Pericardium fibroblast (primary cell): ENCODE results near the gene SOD2. TPM values are rescaled to one million over a fixed set of nuclear protein-coding genes. Genes with fewer than 3 reads are reported as not detected.

ENCODE experiments used
- total RNA-seq: library from RNA; depleted of rRNA; stranded (reverse); fragments of >200 nt; gene quantifications from 2 replicates; pipeline ENCODE4 v1.2.3, GENCODE V29; 2015

Gene SOD2
- 68.4 and 135 TPM in 2 replicates for total RNA-seq

GRCh38 chr6:159693128-159693893 is at the start of gene SOD2:
SOD2 (minus strand) TSS chr6:159693241; CDS start chr6:159693167, 74 bp downstream.

GRCh38 chr6:159726918-159727716 is 34.1 kb upstream of the SOD2 start, which contains the start of gene WTAP:
WTAP (plus strand) TSS chr6:159727506; CDS start chr6:159736266, 8,760 bp downstream.

Other genes starting within 250 kb of the SOD2 start
- 50.9 and 52.9 TPM in 2 replicates for gene WTAP, start 34.3 kb upstream of the SOD2 start, total RNA-seq
- 36.9 and 55.0 TPM in 2 replicates for gene ACAT2, start 68.8 kb upstream of the SOD2 start, total RNA-seq
- 135 and 136 TPM in 2 replicates for gene TCP1, start 96.4 kb upstream of the SOD2 start, total RNA-seq
- 67.7 and 82.9 TPM in 2 replicates for gene MRPL18, start 97.2 kb upstream of the SOD2 start, total RNA-seq
- 1.4 TPM in 1 of 2 replicates, not detected in the other for gene PNLDC1, start 107.0 kb upstream of the SOD2 start, total RNA-seq
- under 0.01 TPM in 1 of 2 replicates, not detected in the other for gene MAS1, start 197.7 kb upstream of the SOD2 start, total RNA-seq